ENCODE measurements around the gene EPDR1.
"Not testable (repeated sequence)": the region's sequence is repeated elsewhere in the genome, so short reads cannot be mapped to it uniquely, and the experiment has no call there.

The EPDR1 gene

GRCh38 chr7:37930226-37930948 lies 9.9 kb downstream of the EPDR1 start:
- DNase-seq = no peak

- no peak for DNase-seq
Observed at GRCh38 chr7:37932543-37932942, 12.1 kb downstream of the EPDR1 start.

DNA sequence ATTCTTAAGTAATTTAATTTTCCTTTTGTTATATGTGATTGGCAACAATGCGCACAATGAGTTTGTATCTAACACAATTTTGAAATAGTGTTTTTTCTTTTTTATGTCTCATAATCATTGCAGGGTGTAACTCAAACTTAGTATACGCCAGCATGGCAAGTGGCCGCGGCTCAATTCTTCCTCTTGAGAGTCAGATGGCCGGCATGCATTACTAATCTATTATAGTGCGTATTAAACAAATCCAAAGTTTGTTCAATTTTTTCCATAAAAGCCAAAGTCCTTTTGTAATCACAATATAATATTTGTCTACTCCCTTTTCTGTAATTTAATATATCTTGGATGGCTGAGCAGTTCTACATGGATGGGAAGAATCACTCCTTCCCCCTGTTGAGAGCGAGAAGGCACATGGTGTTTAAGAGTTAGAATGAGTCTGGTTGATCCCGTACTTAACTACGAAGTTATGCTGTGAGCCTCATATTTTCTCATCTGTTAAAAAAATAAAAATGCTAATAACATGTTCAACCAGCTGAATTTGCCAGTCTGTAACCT lies 12.7 kb downstream of the EPDR1 start:
- no peak for DNase-seq

GRCh38 chr7:37942934-37943610 lies 22.6 kb downstream of the EPDR1 start:
- peak; percentile 81 for DNase-seq

GRCh38 chr7:37943905-37944736 lies 23.7 kb downstream of the EPDR1 start:
- peak; percentile 62 for DNase-seq

- no peak for DNase-seq
Observed at GRCh38 chr7:37944737-37945054, 24.3 kb downstream of the EPDR1 start.

GRCh38 chr7:37945336-37945735 lies 24.9 kb downstream of the EPDR1 start:
- DNase-seq = no peak

DNA sequence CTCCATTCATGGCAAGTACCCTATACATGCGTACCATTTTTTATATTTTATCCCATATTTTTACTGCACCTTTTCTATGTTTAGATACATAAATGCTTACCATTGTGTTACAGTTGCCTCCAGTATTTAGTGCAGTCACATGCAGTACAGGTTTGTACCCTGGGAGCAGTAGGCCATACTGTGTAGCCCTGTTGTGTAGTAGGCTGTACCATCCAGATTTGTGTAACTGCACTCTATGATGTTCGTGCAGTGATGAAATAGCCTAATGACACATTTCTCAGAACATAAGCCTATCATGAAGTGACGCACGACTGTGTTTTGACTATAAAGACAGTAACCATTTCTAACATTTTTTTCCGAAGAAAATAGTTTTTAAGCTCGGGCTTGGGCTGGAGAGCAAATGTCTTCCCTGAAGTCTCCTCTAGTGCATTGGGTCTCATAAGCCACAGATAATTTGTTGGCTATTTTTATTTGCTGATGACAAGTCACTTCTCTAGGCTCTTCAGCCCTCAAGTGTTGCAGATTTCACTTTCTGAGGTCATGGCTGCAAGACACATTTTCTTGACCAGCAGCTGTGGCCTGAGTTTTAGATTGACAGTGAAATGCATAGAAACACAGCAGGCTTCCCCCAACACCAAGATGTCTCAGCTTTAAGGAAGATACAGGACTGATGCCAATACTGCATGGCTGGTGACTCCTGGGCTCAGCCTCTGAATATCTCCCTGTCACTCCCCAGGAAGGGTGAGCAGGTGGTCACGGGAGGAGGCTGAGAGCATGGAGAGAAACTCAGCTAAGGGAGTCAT lies 26.9 kb downstream of the EPDR1 start:
- DNase-seq = no peak

- no peak for DNase-seq
Observed at GRCh38 chr7:37947941-37948210, 27.4 kb downstream of the EPDR1 start.

DNA sequence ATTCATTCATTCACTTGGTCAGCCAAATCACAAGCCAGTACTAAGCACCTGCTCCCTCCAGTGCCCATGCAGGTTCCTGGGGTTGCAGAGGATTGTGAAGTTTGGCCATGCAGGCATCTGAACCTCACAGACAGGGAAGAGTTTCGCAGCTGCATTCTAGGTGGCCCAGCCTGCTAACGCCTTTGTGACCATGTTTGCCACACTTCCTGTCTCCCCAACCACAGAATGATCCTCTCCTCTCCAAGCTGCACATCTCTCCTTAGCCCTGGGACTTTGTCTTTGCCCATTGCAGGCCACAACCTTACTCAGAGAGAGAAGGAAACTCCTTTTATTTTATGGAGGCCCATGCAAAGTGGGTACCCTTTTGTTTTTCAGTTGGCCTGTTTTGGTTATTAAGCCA lies 31.8 kb downstream of the EPDR1 start:
- DNase-seq = no peak

DNA sequence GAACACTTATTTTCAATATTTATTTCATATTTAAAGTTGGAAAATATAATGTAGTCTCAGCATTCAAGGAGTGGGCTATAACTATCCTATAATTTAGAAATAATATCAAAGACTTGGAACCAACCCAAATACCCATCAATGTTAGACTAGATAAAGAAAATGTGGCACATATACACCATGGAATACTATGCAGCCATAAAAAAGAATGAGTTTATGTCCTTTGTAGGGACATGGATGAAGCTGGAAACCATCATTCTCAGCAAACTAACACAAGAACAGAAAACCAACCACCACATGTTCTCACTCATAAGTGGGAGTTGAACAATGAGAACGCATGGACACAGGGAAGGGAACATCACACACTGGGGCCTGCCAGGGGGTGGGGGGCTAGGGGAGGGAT lies 33.8 kb downstream of the EPDR1 start:
- DNase-seq = not testable (repeated sequence)

GRCh38 chr7:37956791-37957190 lies 36.4 kb downstream of the EPDR1 start:
- DNase-seq = no peak

GRCh38 chr7:37957221-37957970 lies 37.0 kb downstream of the EPDR1 start:
- no peak for DNase-seq

- DNase-seq = no peak
Observed at GRCh38 chr7:37960483-37960882, 40.0 kb downstream of the EPDR1 start.

DNA sequence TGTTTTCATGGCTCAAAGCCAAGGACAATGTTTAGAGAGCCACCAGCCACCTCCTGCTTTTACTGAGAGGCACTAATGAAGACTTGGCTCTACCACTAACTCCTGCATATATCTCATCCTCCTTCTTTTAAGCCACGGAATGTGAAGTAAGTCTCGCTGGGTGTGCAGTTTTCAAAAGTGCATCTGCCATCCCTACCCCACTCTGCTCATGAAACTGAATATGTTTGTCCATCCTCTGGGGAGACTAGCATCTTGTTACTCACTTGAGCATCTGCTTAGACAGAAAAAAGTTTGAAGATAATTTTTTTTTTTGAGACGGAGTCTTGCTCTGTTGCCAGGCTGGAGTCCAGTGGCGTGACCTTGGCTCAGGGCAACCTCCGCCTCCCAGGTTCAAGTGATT lies 40.8 kb downstream of the EPDR1 start:
- no peak for DNase-seq

DNA sequence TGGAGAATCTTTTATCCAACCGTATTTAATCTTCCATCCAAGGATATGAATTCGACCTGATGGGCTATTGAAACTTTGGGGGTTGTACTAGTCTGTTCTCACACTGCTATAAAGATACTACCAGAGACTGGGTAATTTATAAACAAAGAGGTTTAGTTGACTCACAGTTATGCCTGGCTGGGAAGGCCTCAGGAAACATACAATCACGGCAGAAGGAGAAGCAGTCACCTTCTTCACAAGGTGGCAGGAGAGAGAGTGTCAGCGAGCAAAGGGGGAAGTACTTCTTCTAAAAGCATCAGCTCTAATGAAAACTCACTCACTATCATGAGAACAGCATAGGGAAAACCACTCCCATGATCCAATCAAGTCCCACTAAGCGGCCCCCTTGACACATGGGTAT lies 43.8 kb downstream of the EPDR1 start:
- no peak for DNase-seq

DNA sequence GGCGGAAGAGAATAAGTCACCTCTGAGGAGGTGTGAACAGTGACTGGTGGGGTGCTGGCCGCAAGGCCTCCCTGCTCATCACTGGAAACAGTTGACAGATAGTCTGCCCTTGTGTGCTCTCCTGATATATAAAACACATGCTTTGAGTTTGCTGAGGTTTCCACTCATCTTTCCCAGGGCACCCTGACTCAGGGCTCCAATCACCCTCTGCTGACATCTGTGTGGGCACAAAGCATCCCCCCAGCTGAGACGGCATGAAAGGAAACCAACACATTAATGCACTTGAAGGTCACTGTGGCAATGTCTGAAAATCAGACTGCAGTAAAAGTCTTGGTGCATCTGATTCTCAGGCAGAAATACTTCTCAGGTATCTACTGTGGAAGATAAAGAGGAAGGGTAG lies 49.8 kb downstream of the EPDR1 start:
- no peak for DNase-seq

DNA sequence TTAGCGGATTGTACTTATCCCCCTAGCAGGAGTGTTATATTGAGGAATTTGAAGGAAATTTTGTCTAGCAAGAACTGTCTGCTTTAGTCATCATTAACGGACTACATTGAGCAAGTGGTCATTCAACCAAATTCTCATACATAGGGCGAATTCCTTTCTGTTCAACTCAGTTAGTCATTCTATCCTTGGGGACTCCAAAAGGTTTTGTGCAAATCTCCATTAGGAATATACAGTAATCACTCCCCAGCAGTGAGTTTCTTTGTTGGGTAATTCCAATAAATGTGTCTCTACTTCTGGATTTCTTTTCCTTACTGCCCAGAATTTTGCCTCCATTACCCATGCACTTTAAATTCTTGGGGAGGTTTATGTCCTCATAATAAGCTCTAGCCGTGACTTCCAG lies 51.1 kb downstream of the EPDR1 start:
- DNase-seq = no peak

- no peak for DNase-seq
Observed at GRCh38 chr7:37973915-37974314, 53.5 kb downstream of the EPDR1 start.

- no peak for DNase-seq
Observed at GRCh38 chr7:37974711-37975110, 54.3 kb downstream of the EPDR1 start.

DNA sequence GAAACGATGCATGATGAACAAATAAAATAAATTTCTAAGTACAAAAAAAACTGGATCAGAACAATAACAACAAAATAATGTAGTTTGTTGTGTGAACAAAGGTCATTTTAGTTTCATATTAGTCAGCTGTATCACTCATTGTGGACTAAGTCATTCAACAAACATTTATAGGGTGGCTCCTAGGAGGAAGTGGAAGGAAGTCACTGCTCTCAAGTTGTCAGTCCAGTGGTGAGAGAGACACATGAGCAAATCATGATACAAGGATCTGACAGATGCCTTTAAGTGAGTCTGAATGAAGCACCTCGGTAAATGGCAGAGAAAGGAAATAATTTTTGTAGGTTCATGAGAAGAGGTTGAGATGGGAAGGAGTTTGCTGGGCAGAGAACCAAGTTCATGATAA lies 56.8 kb downstream of the EPDR1 start:
- DNase-seq = no peak

GRCh38 chr7:37981664-37982063 lies 61.2 kb downstream of the EPDR1 start:
- no peak for DNase-seq
